Bone marrow (tissue), 2 donors: ENCODE measurements around the gene CD109.

Source experiments
- DNase-seq, 2 donors: peaks; one replicate each; lab custom pipeline; 2025; lab: John Stamatoyannopoulos, UW

CD109 gene

DNA sequence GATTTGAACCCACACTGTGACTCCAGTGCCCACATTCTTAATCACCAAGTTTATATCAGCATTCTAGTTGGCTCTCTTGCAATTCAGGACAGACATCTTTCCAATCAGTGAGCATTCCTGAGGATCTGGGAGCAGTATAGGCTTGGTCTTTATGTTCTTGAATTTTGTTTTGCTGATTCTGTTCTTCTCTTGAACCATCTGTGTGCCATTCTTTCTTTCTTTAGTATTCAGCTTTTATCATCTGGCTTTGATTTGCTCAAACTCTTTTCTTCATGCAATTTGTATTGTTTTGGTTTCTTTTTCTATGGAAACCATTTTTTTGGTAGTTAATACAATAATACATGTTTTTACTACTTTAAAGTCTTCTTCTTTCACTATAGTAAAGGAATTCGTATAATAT lies 162.4 kb downstream of the CD109 start:
- no peak for DNase-seq

DNA sequence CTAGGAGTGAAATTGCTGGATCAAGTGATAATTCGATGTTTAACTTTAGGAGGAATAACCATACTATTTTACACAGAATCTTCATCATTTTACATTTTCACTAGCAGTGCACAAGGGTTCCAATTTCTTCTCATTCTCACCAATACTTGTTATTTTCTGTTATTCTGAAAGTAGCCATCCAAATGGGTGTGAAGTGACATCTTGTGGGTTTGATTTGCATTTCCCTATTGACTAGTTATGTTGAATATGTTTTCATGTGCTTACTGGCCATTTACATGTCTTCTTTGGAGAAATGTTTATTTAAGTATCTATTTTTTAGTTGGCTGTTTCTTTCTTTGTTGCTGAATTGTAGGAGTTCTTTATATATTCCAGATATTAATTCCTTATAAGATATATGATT lies 164.3 kb downstream of the CD109 start:
- DNase-seq = no peak

- no peak for DNase-seq
Measured at GRCh38 chr6:73866305-73866704, 170.3 kb downstream of the CD109 start.

- no peak for DNase-seq
Measured at GRCh38 chr6:73867411-73867810, 171.4 kb downstream of the CD109 start.

GRCh38 chr6:73870907-73871306 lies 174.9 kb downstream of the CD109 start:
- DNase-seq = no peak

GRCh38 chr6:73873081-73873480 lies 177.1 kb downstream of the CD109 start:
- no peak for DNase-seq
